Ramos (cell line): ENCODE results near the gene PCBD2.

Experiments used
- in situ Hi-C: fragments of 300-500 bp; cut with MboI; formaldehyde crosslinking; loops from one replicate; pipeline ENCODE4 v1.14.3; 2022; ENCODE audit warnings: low sequenced_read_pairs; ENCODE audit not compliant: unreplicated experiment

The PCBD2 gene

DNA sequence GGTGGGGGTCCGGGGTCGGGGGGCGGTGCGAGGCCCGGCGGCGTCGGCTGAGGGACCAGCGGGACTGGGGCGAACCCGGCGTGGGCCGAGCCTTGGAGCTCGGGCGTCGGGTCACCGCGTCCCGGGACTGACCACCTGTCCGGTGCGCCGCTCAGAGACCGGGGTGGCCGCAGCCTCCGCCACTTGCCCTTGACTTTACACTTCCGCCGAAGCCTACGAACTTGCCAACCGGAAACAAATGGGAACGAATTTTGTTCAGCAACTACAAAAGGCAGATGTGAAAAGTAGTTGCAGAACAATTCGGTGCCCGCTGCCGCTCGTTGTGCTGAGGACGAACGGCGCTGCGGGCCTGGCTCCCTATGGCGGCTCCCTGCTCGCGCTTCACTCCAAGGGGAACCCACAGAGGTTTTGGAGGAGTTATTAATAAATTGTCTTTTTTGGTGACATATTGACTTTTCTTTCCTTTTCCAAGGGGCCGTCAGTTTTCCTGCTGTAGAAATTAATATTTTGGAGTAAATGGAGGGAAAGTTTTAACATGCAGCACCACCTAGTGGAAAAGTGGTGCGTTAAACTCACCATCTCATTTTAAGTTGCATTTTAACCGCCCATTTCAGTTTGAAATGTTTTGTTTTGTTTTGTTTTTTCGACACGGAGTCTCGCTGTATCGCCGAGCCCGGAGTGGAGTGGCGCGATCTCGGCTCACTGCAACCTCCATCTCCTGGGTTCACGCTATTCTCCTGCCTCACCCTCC lies 490 bp downstream of the PCBD2 start:
- in situ Hi-C loops: loop anchor here (5.0 kb wide), 1 partner anchor 168 kb away; the partner anchor contains the start of gene CAMLG

DNA sequence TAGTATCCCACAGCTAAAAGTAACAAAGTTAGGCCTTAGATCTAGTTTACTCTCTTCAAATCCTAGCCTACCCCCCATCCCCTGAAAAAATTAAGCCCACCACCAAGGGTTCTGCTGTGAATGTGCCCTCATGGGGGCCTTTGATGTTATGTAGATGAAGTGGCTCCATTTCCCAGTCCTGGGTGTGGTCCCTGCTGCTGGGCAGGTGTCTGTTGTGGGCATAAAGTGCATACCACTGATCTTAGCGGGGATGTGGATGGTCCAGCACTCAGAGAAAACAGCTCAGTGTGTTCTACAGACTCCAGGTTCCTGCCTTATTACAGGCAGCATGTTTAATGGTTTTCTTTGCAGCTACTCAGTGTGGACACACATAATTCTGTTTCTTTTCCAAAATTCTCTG lies 1.9 kb downstream of the PCBD2 start:
- in situ Hi-C loops: loop anchor here (5.0 kb wide), 1 partner anchor 170 kb away; the partner anchor contains the start of gene CAMLG

DNA sequence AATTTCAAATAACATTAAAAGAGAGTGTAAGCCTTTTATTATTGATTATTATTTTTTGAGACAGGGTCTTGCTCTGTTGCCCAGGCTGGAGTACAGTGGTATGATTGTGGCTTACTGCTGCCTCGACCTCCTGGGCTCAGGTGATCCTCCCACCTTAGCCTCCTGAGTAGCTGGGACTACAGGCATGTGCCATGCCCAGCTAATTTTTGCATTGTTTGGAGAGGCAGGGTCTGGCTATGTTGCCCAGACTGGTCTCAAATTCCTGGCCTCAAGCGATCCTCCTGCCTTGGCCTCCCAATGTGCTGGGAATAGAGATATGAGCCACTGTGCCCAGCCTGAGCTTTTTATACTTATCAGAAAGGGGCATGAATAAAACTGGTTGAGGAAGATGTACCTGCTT lies 5.8 kb downstream of the PCBD2 start:
- in situ Hi-C loops: loop anchor here (5.0 kb wide), 1 partner anchor 287 kb away; no protein-coding TSS in a partner anchor

DNA sequence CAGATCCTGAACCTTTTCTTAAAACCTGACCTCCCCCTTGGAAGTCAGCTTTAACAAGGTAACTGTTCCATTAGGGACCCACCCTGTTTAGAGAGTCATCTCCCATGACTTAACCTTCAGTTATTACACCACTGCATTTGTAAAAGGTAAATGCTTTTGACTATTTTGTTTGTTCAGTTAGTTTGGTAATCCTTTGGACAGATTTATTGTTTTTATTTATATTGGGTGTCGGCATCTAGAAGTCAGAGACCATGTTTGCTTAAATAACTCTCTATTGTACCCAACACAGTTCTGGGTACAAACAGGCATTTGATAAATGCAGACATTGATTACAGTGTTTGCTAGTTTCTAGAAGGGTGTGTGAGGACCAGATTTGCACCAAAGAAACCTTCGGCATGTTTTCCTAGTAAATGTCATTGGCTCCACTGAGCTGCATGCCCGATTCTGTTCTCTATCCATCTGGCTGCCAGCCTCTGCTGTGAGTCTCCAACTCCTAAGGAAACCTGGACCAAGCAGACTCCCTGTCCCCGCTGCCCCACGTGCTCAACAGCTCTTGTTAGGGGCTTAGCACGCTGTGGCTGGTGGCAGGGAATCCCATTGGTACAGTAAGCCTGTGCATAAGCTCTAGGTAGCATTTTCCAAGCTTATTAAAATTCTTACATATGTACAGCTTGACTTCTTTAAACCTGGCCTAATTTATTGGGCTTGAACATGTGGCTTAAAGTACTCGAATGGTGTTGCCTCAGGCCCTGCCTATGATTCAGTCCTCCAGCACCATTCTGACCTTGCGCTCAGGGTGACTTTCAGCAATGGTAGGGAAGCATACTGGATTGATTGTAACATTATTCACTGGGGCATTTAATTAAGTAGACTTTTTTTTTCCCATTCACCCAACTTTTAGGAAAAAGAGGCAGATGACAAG lies 6.6 kb downstream of the PCBD2 start:
- in situ Hi-C loops: loop anchor here (5.0 kb wide), 1 partner anchor 286 kb away; no protein-coding TSS in a partner anchor

DNA sequence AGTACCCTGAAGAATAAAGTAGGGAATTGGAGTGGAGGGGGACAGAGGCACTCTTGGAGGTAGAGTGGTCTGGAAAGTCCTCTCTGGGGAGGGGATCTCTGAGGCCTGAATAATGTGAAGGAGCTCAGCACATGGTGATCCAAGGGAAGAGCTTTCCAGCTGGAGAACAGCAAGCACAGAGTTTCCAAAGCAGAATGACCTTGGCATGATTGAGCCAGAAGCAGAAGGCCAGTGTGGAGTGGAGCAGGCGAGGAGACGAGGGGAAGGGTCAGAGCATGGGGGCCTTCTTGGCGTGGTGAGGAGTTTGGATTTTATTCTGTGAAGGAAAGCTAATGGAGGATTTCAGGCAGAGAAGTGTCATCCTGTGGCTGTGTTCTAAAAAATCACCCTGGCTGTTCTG lies 8.3 kb downstream of the PCBD2 start:
- in situ Hi-C loops: loop anchor here (5.0 kb wide), 1 partner anchor 284 kb away; no protein-coding TSS in a partner anchor

DNA sequence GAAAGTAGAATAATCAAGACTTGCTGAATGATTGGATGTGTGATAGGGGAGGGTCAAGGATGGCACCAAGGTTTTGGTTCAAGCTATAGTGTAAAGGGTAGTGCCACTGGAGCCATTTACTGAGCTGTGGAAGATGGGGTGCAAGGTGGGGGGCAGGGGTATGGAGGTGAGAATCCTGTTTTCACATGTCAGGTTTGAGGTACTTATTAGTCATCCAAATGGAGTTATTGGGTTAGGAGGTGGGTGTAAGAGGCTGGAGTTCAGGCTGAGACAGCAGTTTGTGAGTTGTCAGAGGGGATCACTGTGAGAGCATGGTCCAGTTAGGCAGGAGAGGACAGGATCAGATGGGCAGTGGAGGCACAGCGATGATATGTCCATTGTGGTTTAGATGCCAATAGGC lies 8.9 kb downstream of the PCBD2 start:
- in situ Hi-C loops: loop anchor here (5.0 kb wide), 1 partner anchor 284 kb away; no protein-coding TSS in a partner anchor

DNA sequence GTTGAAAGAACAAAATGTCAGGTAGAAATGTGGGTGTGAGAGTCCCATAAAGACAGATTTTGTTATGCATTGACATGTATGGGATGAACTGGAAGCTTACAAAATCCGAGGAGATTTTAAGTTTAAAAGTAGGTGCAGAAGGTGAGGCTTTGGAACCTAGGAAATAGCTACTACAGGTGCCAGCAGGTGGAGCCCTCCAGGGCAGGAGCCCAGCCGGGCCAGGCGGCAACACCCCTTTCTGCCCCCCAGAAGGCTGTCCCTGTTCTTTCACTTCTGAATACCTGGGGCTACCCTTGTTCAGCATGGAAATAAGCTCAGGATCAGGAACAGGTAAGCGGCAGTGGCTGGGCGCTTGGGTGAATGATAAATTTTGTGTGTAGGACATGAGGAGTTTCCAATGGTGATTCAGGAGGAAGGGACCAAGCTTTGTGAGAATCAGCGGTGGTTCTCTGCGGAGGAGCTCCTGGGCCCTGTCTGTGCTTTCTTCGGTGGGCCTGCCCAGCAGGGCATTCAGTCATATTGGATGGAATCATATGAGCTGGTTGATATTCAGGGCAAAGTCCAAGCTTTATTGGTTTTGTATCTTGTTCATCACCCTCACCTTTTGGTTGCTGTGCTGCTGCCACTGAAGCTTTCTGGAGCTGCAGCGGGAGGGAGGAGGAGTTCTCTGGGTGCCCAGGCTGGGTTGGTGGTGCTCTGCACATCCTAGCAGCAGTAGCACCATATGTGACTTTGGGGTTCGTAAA lies 12.3 kb downstream of the PCBD2 start:
- in situ Hi-C loops: no loop called here

DNA sequence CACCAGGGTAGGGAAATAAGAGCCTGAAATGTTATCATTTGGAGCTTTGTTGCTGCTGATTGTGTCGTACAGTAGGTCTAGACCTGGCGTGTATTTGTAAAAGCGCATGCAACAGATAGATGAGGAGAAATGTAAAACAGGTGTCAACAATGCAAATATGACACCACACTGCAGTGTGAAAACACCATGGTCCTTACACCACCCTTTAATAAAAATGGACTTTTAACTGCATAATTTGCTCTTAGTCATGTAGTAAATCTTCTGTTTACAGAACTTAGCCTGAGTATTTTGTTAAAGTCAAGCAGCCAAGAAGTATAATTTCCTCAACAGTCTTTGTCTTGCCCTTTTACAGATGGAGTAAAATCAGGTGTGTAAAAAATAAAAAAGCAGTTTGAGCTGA lies 13.9 kb downstream of the PCBD2 start:
- in situ Hi-C loops: no loop called here

DNA sequence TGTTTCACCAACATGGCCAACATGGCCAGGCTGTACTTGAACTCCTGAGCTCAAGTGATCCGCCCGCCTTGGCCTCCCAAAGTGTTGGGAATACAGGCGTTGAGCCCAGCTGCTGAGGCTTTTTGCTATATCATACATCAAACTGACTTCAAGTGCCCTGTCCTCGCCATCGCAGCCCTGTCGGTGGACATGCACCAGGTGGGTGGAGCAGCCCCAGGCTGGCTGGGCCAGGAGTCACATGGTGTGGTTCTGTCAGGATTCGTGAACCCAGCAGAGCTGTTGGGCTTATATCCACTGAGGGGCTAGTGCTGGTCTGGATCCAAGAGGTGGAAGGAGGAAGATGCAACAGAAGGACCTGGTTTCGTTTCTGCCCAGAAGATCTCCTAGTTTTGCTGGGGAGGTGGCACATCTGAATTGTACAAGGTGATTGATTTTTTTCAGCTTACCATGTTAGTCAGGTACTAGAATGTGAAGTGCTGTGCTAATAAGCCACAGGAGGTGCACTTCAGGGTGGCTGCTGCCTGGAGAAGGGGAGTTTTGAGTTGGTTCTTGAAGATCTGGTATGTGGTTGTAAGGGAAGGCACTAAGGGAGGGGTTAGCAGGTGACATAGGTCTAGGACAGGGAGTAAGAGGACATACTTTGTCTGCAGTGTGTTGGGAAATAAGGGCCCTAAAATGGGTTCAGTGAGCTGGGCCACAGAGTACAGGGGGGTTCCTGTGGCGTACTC lies 16.1 kb downstream of the PCBD2 start:
- in situ Hi-C loops: no loop called here

DNA sequence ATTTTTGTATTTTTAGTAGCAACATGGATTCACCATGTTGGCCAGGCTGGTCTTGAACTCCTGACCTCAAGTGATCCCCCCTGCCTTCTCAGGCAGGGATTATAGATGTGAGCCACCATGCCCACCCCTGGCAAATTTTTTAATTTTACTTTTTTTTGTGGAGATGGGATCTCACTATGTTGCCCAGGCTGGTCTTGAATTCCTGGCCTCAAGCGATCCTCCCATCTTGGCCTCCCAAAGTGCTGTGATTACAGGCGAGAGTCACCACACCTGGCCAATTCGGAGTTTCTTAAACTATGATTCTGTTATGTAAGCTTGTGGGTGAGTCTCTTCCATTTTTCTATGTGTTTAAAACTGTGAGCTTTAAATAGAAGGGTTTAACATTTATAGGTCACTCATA lies 27.6 kb downstream of the PCBD2 start:
- in situ Hi-C loops: no loop called here

DNA sequence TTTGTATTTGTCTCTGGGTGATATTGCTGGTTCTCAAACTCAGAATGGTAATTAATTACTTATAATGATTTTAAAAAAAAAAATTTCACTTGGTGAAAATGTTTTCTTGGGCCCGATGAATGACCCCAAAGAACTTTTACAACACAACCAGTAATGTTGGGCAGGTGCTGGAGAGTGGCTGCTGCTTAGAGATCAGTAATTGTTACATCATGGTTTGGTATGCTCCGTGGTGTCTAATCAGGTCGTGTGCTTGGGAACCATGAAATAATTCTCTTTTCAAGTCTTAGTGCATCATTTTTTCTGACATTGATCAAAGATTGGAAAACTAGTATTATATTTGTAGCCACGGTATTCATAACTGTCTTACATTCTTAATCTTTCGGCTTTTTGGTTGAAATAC lies 29.3 kb downstream of the PCBD2 start:
- in situ Hi-C loops: no loop called here

DNA sequence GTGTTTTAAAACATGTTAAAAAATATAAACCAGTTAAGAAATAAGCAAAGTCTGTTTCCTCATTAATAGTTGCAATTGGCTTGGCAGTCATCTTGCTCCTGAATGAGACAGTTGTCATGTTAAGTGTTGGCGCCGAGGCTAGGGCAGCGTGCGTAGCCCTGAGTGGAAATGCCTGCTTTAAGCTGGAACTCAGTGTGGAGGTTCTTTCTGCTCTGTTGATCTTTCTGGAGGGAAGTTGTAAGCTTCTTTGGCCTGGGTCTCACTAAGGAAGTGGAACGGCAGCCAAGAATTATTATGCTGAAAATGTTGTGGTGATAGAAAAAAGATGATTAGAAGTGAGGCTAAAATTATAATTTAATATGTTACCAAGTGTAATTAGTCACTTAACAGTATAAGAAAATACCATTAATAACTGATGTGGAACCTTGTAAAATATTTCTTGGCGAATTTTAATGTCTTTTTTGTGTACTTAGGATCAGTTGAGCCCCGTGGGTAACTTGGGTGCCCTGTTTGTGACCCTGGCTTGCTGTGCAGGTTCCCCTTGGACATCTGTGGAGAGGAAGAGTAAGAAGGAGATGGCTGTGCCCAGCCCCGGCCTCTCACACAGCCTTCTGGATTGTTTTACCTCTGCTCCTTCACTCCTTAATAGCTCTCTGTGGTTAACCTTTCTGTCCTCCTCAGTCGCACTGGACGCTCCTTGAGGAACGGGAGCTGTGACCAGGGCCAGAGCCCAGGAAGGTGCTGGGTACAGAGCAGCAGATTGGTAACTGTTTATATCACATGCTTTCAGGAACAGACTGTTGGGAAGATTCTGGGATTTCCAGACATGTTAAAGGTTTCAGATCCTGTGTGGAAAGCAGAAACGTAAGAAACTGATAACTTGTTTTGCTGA lies 31.0 kb downstream of the PCBD2 start:
- in situ Hi-C loops: no loop called here

DNA sequence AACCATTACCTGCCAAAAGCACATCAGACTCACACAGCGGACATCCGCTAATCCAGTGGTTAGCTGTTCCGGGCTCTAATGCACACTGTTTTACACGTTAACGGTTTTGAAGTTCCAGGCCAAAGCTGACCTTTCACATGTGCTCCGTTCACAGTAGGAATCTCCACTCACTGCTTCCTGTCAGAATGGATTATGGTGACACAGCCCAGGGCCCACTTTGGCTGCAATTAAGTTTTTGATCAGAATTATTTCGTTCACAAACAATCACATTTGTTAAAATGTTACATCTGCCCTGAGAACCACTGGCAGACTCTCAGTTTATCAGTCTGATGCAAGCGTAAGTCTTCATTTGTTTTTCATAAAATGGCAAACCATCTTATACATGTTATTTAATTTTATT lies 32.6 kb downstream of the PCBD2 start:
- in situ Hi-C loops: no loop called here

DNA sequence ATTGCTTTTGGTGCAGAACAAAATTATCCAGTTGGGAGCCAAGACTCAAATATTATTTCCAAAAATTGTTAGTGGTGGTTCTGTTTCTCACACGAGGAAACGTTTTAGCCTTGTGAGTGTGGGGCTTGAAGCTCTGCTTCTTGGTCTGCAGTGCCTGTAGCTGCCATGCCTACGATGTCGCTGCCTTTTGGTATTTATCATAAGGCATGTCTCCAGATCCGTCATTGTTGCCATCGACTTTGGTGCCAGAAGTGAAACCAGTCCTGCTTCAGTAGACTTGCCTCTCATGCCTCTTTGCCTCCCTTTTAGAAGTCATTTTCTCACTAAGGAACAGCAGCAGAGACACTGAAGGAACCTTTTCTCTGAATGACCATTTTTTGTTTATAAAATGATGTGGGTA lies 33.1 kb downstream of the PCBD2 start:
- in situ Hi-C loops: no loop called here

DNA sequence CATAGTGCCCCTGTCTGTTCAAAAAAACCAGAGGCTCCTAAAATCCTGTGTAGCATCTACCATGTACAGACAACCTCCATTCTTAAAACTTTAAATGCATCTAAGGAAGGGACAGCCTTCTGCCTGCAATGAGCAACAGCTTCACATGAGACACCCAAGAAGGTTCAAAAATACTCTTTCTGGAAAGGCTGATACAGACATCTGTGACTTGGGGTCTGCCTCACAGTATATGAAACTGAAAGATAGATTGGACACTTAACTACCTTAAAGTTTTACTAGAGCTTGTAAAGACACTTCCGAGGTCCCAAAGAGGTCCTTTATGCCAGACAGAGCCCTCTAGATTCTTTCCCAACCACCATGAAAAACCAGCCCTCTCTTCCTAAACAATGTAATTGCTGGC lies 34.6 kb downstream of the PCBD2 start:
- in situ Hi-C loops: no loop called here

DNA sequence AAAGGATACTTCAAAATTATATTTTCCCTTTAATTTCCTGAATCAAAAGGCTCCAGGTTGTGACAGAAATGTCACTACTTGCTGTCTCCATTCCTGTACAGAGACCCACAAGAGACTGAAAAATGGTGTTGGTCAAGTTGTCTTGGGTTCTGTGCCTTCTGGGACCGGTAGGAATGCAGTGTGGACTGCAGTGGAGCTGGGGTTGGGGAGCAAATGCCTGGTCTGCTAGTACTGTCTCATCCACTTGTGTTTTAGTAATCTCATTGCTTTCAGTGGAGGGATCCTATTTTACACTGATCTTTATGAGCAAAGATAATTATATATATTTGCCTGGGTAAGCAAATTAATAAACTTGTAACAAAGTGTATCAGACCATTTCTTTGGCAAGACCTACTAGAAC lies 38.6 kb downstream of the PCBD2 start:
- in situ Hi-C loops: no loop called here

DNA sequence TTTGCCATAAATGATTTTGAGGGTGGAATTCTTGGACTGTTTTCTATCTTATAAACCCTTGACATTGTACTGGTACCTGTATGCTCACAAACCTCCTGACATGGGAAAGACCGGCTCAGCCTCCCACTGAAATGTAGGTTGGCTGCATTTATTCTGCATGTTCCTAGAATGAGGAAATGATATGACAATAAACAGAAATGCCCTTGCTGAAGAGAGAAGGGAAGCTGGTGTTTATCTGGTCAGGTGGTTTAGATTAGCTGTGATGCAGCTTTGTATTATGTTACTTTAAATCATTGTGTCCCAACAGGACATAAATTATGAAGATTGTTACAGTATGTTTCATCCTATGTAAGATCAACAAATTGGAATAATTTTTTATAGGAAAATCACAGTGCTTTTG lies 39.7 kb downstream of the PCBD2 start:
- in situ Hi-C loops: no loop called here

DNA sequence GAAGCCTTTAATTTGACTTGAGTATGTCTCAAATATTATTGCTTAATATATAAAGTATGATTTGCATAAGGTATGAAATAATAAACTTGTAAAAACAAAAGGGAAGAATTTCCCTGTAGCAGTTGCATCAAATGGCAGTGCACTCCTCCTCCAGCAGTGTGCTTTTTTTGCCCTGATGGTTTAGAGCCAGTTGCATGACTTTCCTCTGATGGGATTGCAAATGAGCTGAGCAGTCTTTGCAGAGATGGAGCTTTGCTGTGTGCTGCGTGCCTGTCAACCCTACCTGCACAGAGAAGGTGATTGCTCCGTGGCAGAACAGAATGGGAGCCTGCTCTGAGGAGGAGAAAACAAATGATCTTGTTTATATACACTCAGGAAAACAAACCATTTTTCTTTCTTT lies 40.1 kb downstream of the PCBD2 start:
- in situ Hi-C loops: no loop called here

DNA sequence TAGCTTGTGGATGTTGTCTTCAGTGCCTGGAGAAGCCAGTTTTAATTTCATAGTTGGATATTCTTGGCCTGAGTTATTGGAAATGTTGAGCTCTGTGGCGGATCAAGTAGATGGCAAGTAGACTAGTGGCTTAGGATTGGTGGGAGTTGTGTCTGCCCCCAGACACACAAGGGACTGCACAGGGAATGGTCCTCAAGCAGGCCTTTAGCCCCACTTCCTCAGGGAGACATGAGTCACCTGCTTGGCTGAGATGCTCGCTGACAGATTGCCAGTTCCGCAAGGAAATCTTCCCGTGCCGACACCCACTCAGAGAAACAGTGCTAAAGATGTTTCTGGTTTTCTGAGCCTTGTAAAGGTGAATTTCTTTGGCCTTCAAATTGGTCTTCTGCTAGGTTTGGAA lies 44.0 kb downstream of the PCBD2 start:
- in situ Hi-C loops: no loop called here
